ENCODE measurements around the gene HIF3A.
"Not testable (repeated sequence)": the region's sequence is repeated elsewhere in the genome, so short reads cannot be mapped to it uniquely, and the experiment has no call there.

GRCh38 chr19:46273931-46274330, 22.9 kb upstream of the HIF3A start:
- not testable (repeated sequence) for TF ChIP-seq CTCF, POLR2A (IDR thresholded peaks at IDR 0.05)

Data from thyroid gland (tissue), 4 donors.